DND-41 (cell line): ENCODE measurements around the gene KY.

ENCODE experiments used
- EZH2 ChIP-seq: IDR thresholded peaks from 3 replicates; pipeline ENCODE4 v1.6.1; 2012; ENCODE audit warnings: borderline replicate concordance, low read depth, mild to moderate bottlenecking, moderate library complexity, low read length, inconsistent platforms; ENCODE audit not compliant: severe bottlenecking
- TF ChIP-seq, protein P1 (sequence below): IDR thresholded peaks from 2 replicates; pipeline ENCODE4 v1.5.1; 2012; ENCODE audit warnings: borderline replicate concordance, low read length, moderate library complexity, mild to moderate bottlenecking; ENCODE audit not compliant: poor library complexity, severe bottlenecking; ENCODE audit errors: extremely low read depth

DNA sequence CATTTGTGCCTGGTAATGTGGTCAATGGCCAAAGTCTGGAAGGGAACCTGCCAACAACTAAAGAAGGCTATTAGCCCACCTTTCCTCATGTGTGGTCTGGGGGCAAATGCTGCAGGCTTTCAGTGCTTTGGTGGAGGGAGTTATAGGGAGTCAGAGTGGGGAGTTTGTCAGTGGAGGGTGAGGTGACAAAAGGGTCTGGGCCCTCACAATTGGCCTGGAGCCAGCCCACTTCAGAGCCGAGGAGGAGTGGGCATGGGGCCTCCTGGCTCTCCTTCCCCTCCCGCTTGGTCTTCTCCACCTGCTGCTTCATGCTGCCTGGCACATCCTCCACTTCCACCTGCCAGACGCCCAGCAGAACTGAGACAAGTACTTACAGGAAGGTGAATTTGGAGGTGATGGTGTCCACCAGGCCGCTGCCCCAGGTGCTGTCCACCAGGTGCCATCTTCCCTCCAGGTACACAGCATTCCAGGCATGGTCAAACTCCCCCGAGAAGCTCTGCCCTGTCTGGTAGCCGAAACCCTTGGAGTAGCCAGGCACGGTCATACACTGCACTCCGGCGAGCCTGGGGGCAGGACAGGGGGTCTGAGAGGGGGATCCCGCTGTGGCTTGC lies 40.9 kb downstream of the KY start:
- TF ChIP-seq, protein P1, sequence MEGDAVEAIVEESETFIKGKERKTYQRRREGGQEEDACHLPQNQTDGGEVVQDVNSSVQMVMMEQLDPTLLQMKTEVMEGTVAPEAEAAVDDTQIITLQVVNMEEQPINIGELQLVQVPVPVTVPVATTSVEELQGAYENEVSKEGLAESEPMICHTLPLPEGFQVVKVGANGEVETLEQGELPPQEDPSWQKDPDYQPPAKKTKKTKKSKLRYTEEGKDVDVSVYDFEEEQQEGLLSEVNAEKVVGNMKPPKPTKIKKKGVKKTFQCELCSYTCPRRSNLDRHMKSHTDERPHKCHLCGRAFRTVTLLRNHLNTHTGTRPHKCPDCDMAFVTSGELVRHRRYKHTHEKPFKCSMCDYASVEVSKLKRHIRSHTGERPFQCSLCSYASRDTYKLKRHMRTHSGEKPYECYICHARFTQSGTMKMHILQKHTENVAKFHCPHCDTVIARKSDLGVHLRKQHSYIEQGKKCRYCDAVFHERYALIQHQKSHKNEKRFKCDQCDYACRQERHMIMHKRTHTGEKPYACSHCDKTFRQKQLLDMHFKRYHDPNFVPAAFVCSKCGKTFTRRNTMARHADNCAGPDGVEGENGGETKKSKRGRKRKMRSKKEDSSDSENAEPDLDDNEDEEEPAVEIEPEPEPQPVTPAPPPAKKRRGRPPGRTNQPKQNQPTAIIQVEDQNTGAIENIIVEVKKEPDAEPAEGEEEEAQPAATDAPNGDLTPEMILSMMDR = no peak
- no peak for TF ChIP-seq EZH2
